NB4 (cell line): ENCODE data around the gene IGFBPL1.

Experiments
- CTCF ChIP-seq: IDR thresholded peaks from one replicate; pipeline ENCODE4 v1.5.1; 2012; ENCODE audit warnings: low read depth, low read length
- MAX ChIP-seq: IDR thresholded peaks from 2 replicates; pipeline ENCODE4 v1.6.1; 2011; ENCODE audit warnings: low read depth, low read length
- MYC ChIP-seq: IDR thresholded peaks from 2 replicates; pipeline ENCODE4 v1.6.1; 2011; ENCODE audit warnings: low read depth, low read length
- POLR2A ChIP-seq: IDR thresholded peaks from 2 replicates; pipeline ENCODE4 v1.6.1; 2011; ENCODE audit warnings: mild to moderate bottlenecking; ENCODE audit not compliant: insufficient read length; ENCODE audit errors: extremely low read depth

DNA sequence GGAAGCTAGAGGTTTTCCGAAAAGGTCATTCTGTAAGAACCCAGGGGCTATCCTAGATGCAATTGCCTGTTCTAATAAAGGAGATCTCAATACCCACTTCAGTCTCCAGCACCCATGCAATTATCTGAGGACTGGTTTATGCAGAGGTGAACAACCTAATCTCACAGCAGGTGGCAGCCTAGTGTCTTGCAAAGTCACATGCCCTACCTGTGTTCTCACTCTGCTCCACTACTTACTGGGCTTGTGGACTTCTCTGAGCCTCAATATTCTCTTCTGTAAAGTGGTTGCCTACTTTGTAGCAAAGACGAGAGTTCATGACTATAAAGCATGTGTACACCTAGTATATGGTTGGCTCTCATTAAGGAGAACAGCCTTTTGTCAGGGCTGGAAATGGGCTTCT is 52.8 kb downstream of the IGFBPL1 start:
- TF ChIP-seq POLR2A (no peak), CTCF (no peak), MYC (no peak), MAX (no peak)
